Cardiac fibroblast (primary cell): Measurements from ENCODE around the gene SLC4A1.

ENCODE experiments used
- DNase-seq, 2 donors: peaks; one replicate each; pipeline versions ENCODE4 v3.0.0 to v3.0.0-alpha.2; 2010; ENCODE audit warnings: low read depth in 2 of 2
- H3K4me3 ChIP-seq, 2 donors: replicated peaks in 1 of 2; 1 replicate in 1 of 2; 2 replicates in 1 of 2; pipeline ENCODE4 v1.5.1; 2011; ENCODE audit warnings: low read depth in 2 of 2, low read length in 2 of 2, mild to moderate bottlenecking in 2 of 2, moderate library complexity in 1 of 2
- CTCF ChIP-seq: IDR thresholded peaks from one replicate; pipeline ENCODE4 v1.5.1; 2011; ENCODE audit warnings: low read depth, mild to moderate bottlenecking, low read length, inconsistent platforms

Gene SLC4A1

GRCh38 chr17:44314031-44314430 is 46.1 kb upstream of the SLC4A1 start:
- no peak overlapping the region for H3K4me3 ChIP-seq
- TF ChIP-seq CTCF, result no peak
- no peak for DNase-seq

GRCh38 chr17:44312396-44313104 is 44.6 kb upstream of the SLC4A1 start:
- no peak overlapping the region for H3K4me3 ChIP-seq
- TF ChIP-seq CTCF, result no peak
- DNase-seq, result no peak

- no peak overlapping the region for H3K4me3 ChIP-seq
- DNase-seq, result no peak
- no peak for TF ChIP-seq CTCF
These were observed 43.7 kb upstream of the SLC4A1 start for GRCh38 chr17:44311562-44312181.

- TF ChIP-seq CTCF, result no peak
- no peak overlapping the region for H3K4me3 ChIP-seq
- DNase-seq, result no peak
These were observed 42.9 kb upstream of the SLC4A1 start for GRCh38 chr17:44310609-44311376.

GRCh38 chr17:44310188-44310587 is 42.3 kb upstream of the SLC4A1 start:
- TF ChIP-seq CTCF, result no peak
- no peak overlapping the region for H3K4me3 ChIP-seq
- DNase-seq, result no peak

GRCh38 chr17:44309472-44309871 is 41.5 kb upstream of the SLC4A1 start:
- TF ChIP-seq CTCF, result no peak
- no peak for DNase-seq
- H3K4me3 ChIP-seq, result no peak overlapping the region
